Large intestine (tissue), 3 donors: ENCODE results near the gene CD63. TPM values are rescaled to one million over a fixed set of nuclear protein-coding genes. Genes with fewer than 3 reads are reported as not detected.

Experiments used
- DNase-seq, 2 donors: peaks; one replicate each; pipeline versions ENCODE4 v3.0.0 to v3.0.0-alpha.2; 2013
- H3K27ac ChIP-seq: one replicate; pipeline ENCODE4 v1.5.1; 2013; ENCODE audit warnings: low read length
- H3K27me3 ChIP-seq: 2 replicates; pipeline ENCODE4 v1.6.1; 2013; ENCODE audit warnings: low read length; ENCODE audit not compliant: control insufficient read depth, insufficient read depth
- H3K36me3 ChIP-seq: 2 replicates; pipeline ENCODE4 v1.6.1; 2013; ENCODE audit warnings: low read length; ENCODE audit not compliant: control insufficient read depth, insufficient read depth
- H3K4me1 ChIP-seq: one replicate; pipeline ENCODE4 v1.6.1; 2013; ENCODE audit warnings: low read length; ENCODE audit not compliant: control insufficient read depth, insufficient read depth
- H3K4me3 ChIP-seq: one replicate; pipeline ENCODE4 v1.5.1; 2013; ENCODE audit warnings: low read length
- H3K9me3 ChIP-seq: one replicate; pipeline ENCODE4 v1.6.1; 2013; ENCODE audit warnings: mild to moderate bottlenecking, low read depth, low read length, moderate library complexity; ENCODE audit not compliant: control insufficient read depth
- WGBS: methylation state at CpG from one replicate; pipeline ENCODE4 v1.1.5; 2013; ENCODE audit warnings: low lambda C conversion rate; ENCODE audit not compliant: insufficient coverage; 5-methylcytosine and 5-hydroxymethylcytosine counted together
- polyA plus RNA-seq: library from polyadenylated mRNA; unstranded; fragments of 120-200 nt; gene quantifications from one replicate; pipeline ENCODE4 v1.2.1, GENCODE V29; 2013

Gene CD63
- polyA plus RNA-seq, 1 donor = 955 TPM

DNA sequence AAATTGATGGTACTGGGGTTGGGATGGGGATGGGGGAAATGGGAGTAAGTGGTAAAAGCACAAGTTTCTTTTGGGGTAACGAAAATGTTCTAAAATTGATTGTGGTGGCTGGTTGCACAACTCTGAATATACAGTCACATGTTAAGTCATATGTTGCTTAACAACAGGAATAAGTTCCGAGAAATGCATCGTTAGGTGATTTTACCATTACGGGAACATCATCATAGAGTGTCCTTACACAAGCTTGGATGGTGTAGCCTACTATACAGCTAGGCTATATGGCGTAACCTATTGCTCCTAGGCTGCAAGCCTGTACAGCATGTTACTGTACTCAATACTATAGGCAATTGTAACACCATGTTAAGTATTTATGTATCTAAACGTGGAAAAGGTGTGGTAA lies 52.1 kb downstream of the CD63 start:
- DNase-seq = peak in 1 of 2 donors; percentile 34
- H3K27ac ChIP-seq = no peak overlapping the region
- H3K27me3 ChIP-seq = no peaks in the 10 kb centered on the region
- peaks cover 8% of the 10 kb centered on the region for H3K4me1 ChIP-seq
- H3K9me3 ChIP-seq = no peaks in the 10 kb centered on the region
- H3K4me3 ChIP-seq = no peak overlapping the region
- no peaks in the 10 kb centered on the region for H3K36me3 ChIP-seq
- WGBS = no CpG with 5 or more reads among the region's 6 CpGs

DNA sequence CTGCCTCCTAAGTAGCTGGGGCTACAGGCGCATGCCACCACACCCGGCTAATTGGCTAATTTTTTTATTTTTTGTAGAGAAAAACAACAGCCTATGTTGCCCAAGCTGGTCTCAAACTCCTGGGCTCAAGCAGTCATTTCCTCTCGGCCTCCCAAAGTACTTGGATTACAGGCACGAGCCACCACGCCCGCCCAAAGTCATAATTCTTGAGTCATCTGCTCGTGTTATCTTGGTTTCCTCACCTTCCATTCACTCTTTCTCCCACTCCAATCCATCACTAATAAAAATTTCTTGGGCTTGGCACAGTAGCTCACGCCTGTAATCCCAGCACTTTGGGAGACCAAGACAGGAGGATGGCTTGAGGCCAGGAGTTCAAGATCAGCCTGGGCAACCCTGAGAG lies 53.1 kb downstream of the CD63 start:
- Histone ChIP-seq H3K27me3 (no peaks in the 10 kb centered on the region), H3K4me1 (peaks cover 5% of the 10 kb centered on the region), H3K4me3 (no peak overlapping the region), H3K36me3 (no peaks in the 10 kb centered on the region), H3K9me3 (no peaks in the 10 kb centered on the region), H3K27ac (no peak overlapping the region)
- no peak for DNase-seq
- 40% methylated on average over 1 of the region's 8 CpGs for WGBS

Other genes starting within 250 kb of the CD63 start
- not detected for gene OR6C68, start 236.6 kb downstream of the CD63 start, polyA plus RNA-seq
- gene OR6C4, start 179.4 kb downstream of the CD63 start, polyA plus RNA-seq = not detected
- gene OR2AP1, start 156.5 kb downstream of the CD63 start, polyA plus RNA-seq = not detected
- gene OR10P1, start 92.1 kb downstream of the CD63 start, polyA plus RNA-seq = not detected
- 29.6 TPM for gene ITGA7, start 21.1 kb downstream of the CD63 start, polyA plus RNA-seq
- 144 TPM for gene BLOC1S1, start 13.0 kb downstream of the CD63 start, polyA plus RNA-seq
- gene RDH5, start 8.6 kb downstream of the CD63 start, polyA plus RNA-seq = 56.7 TPM
- 4.2 TPM for gene GDF11, start 14.1 kb upstream of the CD63 start, polyA plus RNA-seq
- gene SARNP, start 88.7 kb upstream of the CD63 start, polyA plus RNA-seq = 71.4 TPM
- gene ORMDL2, start 89.0 kb upstream of the CD63 start, polyA plus RNA-seq = 31.4 TPM
- gene DNAJC14, start 100.6 kb upstream of the CD63 start, polyA plus RNA-seq = 28.9 TPM
- 2.5 TPM for gene MMP19, start 113.9 kb upstream of the CD63 start, polyA plus RNA-seq
- gene PYM1, start 198.9 kb upstream of the CD63 start, polyA plus RNA-seq = 30.6 TPM
- 17.4 TPM for gene DGKA, start 202.2 kb upstream of the CD63 start, polyA plus RNA-seq
- gene PMEL, start 237.0 kb upstream of the CD63 start, polyA plus RNA-seq = 5.7 TPM
- gene CDK2, start 237.8 kb upstream of the CD63 start, polyA plus RNA-seq = 55.5 TPM
- 112 TPM for gene RAB5B, start 245.1 kb upstream of the CD63 start, polyA plus RNA-seq